ACC112 (cell line): ENCODE results near the gene SLC25A52.
"Not testable (repeated sequence)": the region's sequence is repeated elsewhere in the genome, so short reads cannot be mapped to it uniquely, and the experiment has no call there.

Experiments
- H2AFZ ChIP-seq: fragments of 200-600 bp; sonication (generic); one replicate; pipeline ENCODE4 v1.6.0; 2017; ENCODE audit warnings: antibody characterized with exemption, low read length; ENCODE audit not compliant: unreplicated experiment
- H3K27ac ChIP-seq: fragments of 200-600 bp; sonication (generic); 2 replicates; pipeline ENCODE4 v1.5.1; 2014; ENCODE audit warnings: low read depth, mild to moderate bottlenecking, antibody characterized with exemption, low read length, moderate library complexity
- H3K27me3 ChIP-seq: fragments of 200-600 bp; sonication (generic); 2 replicates; pipeline ENCODE4 v1.6.1; 2014; ENCODE audit warnings: mild to moderate bottlenecking, antibody characterized with exemption, low read length, moderate library complexity, mixed read lengths; ENCODE audit not compliant: insufficient read depth
- H3K36me3 ChIP-seq: fragments of 200-600 bp; sonication (generic); 2 replicates; pipeline ENCODE4 v1.6.1; 2016; ENCODE audit warnings: mild to moderate bottlenecking, antibody characterized with exemption, low read length, moderate library complexity, mixed read lengths; ENCODE audit not compliant: insufficient read depth
- H3K4me1 ChIP-seq: fragments of 200-600 bp; sonication (generic); one replicate; pipeline ENCODE4 v1.6.1; 2016; ENCODE audit warnings: low read length, mixed read lengths; ENCODE audit not compliant: insufficient read depth, unreplicated experiment, control insufficient read depth
- H3K4me3 ChIP-seq: fragments of 200-600 bp; sonication (generic); 2 replicates; pipeline ENCODE4 v1.5.1; 2014; ENCODE audit warnings: mild to moderate bottlenecking, low read depth, low read length
- H3K79me2 ChIP-seq: fragments of 200-600 bp; sonication (generic); one replicate; pipeline ENCODE4 v1.6.0; 2016; ENCODE audit warnings: low read length; ENCODE audit not compliant: control insufficient read depth, unreplicated experiment, insufficient read depth

SLC25A52 gene

GRCh38 chr18:31760695-31761094 is at the start of gene SLC25A52:
Gene SLC25A52 (minus strand): TSS chr18:31760880. CDS start chr18:31760661, 219 bp downstream.
- no peaks in the 10 kb centered on the region for H3K4me1 ChIP-seq
- H3K27me3 ChIP-seq = peaks cover 49% of the 10 kb centered on the region
- H3K4me3 ChIP-seq = no peak within 1 kb of the TSS
- no peaks in the 10 kb centered on the region for H3K79me2 ChIP-seq
- no peak within 1 kb of the TSS for H2AFZ ChIP-seq
- H3K27ac ChIP-seq = no peak within 1 kb of the TSS
- H3K36me3 ChIP-seq = no peaks in the 10 kb centered on the region

- H2AFZ ChIP-seq, H3K27me3 ChIP-seq, H3K36me3 ChIP-seq, H3K79me2 ChIP-seq, H3K27ac ChIP-seq, H3K4me1 ChIP-seq, H3K4me3 ChIP-seq: not testable (repeated sequence)
Observed at GRCh38 chr18:31809049-31809448, 48.4 kb upstream of the SLC25A52 start.

- H3K79me2 ChIP-seq = no peaks in the 10 kb centered on the region
- no peak overlapping the region for H3K4me3 ChIP-seq
- no peak overlapping the region for H3K27ac ChIP-seq
- H2AFZ ChIP-seq = no peak overlapping the region
- peaks cover 30% of the 10 kb centered on the region for H3K27me3 ChIP-seq
- no peaks in the 10 kb centered on the region for H3K36me3 ChIP-seq
- H3K4me1 ChIP-seq = no peaks in the 10 kb centered on the region
Observed at GRCh38 chr18:31801078-31801477, 40.4 kb upstream of the SLC25A52 start.

GRCh38 chr18:31799257-31799656 is 38.6 kb upstream of the SLC25A52 start:
- peaks cover 43% of the 10 kb centered on the region; the same call in 1 of the 2 replicates for H3K27me3 ChIP-seq
- not testable (repeated sequence) for H3K4me1 ChIP-seq, H3K4me3 ChIP-seq, H3K79me2 ChIP-seq, H3K36me3 ChIP-seq, H2AFZ ChIP-seq, H3K27ac ChIP-seq

GRCh38 chr18:31798399-31798798 is 37.7 kb upstream of the SLC25A52 start:
- Histone ChIP-seq H3K79me2 (no peaks in the 10 kb centered on the region), H3K27ac (no peak overlapping the region), H3K36me3 (no peaks in the 10 kb centered on the region), H3K27me3 (peaks cover 51% of the 10 kb centered on the region; the same call in 1 of the 2 replicates), H2AFZ (no peak overlapping the region), H3K4me3 (no peak overlapping the region), H3K4me1 (no peaks in the 10 kb centered on the region)

GRCh38 chr18:31795747-31796146 is 35.1 kb upstream of the SLC25A52 start:
- no peaks in the 10 kb centered on the region for H3K79me2 ChIP-seq

GRCh38 chr18:31793531-31793930 is 32.9 kb upstream of the SLC25A52 start:
- H3K27me3 ChIP-seq = peaks cover 39% of the 10 kb centered on the region; the same call in 1 of the 2 replicates
- no peak overlapping the region for H2AFZ ChIP-seq
- no peak overlapping the region for H3K4me3 ChIP-seq
- no peaks in the 10 kb centered on the region for H3K79me2 ChIP-seq
- no peaks in the 10 kb centered on the region for H3K36me3 ChIP-seq
- no peak overlapping the region for H3K27ac ChIP-seq
- no peaks in the 10 kb centered on the region for H3K4me1 ChIP-seq

More at GRCh38 chr18:31795747-31796146, 35.1 kb upstream of the SLC25A52 start:
- H3K4me1 ChIP-seq = no peaks in the 10 kb centered on the region
- no peaks in the 10 kb centered on the region for H3K36me3 ChIP-seq
- no peak overlapping the region for H3K27ac ChIP-seq
- no peak overlapping the region for H2AFZ ChIP-seq
- no peak overlapping the region for H3K4me3 ChIP-seq
- H3K27me3 ChIP-seq = peaks cover 39% of the 10 kb centered on the region; the same call in 1 of the 2 replicates

- Histone ChIP-seq H3K79me2 (no peaks in the 10 kb centered on the region), H2AFZ (no peak overlapping the region), H3K27ac (no peak overlapping the region), H3K4me3 (no peak overlapping the region), H3K27me3 (peaks cover 39% of the 10 kb centered on the region; the same call in 1 of the 2 replicates), H3K4me1 (no peaks in the 10 kb centered on the region), H3K36me3 (no peaks in the 10 kb centered on the region)
Observed at GRCh38 chr18:31792580-31792911, 31.9 kb upstream of the SLC25A52 start.

GRCh38 chr18:31791817-31792579 is 31.3 kb upstream of the SLC25A52 start:
- Histone ChIP-seq H3K36me3 (no peaks in the 10 kb centered on the region), H2AFZ (no peak overlapping the region), H3K4me1 (no peaks in the 10 kb centered on the region), H3K27ac (no peak overlapping the region), H3K27me3 (peaks cover 35% of the 10 kb centered on the region; the same call in 1 of the 2 replicates), H3K79me2 (no peaks in the 10 kb centered on the region), H3K4me3 (no peak overlapping the region)

- Histone ChIP-seq H3K4me1 (no peaks in the 10 kb centered on the region), H3K27me3 (peaks cover 17% of the 10 kb centered on the region; the same call in 1 of the 2 replicates), H3K79me2 (no peaks in the 10 kb centered on the region), H3K4me3 (no peak overlapping the region), H3K27ac (no peak overlapping the region), H2AFZ (no peak overlapping the region), H3K36me3 (no peaks in the 10 kb centered on the region)
Observed at GRCh38 chr18:31789409-31789808, 28.7 kb upstream of the SLC25A52 start.

GRCh38 chr18:31783059-31783458 is 22.4 kb upstream of the SLC25A52 start:
- Histone ChIP-seq H3K27me3 (peaks cover 18% of the 10 kb centered on the region), H3K79me2 (no peaks in the 10 kb centered on the region), H3K27ac (no peak overlapping the region), H3K4me1 (no peaks in the 10 kb centered on the region), H3K4me3 (no peak overlapping the region), H3K36me3 (no peaks in the 10 kb centered on the region), H2AFZ (no peak overlapping the region)
